SK-MEL-5 (cell line): ENCODE measurements around the gene NSF. TPM values are rescaled to one million over a fixed set of nuclear protein-coding genes. Genes with fewer than 3 reads are reported as not detected.
A peak's percentile ranks its signal among the peaks of the same experiment; 100 is the strongest.
"Not testable (repeated sequence)": the region's sequence is repeated elsewhere in the genome, so short reads cannot be mapped to it uniquely, and the experiment has no call there.

Experiments used
- DNase-seq: peaks from one replicate; pipeline ENCODE4 v3.0.0-alpha.2; 2016; ENCODE audit warnings: low read depth, low spot score
- in situ Hi-C: cut with HindIII; loops from 2 replicates; pipeline ENCODE4 v1.10.0; 2016; ENCODE audit warnings: low sequenced_read_pairs, high pct_unique_total_duplicates, low pct_unique_long_range_greater_than_20kb
- total RNA-seq: library from RNA; depleted of rRNA; stranded (reverse); fragments of >200 nt; shearing (Covaris generic); gene quantifications from 2 replicates; pipeline ENCODE4 v1.2.3, GENCODE V29; 2014

Gene NSF
- total RNA-seq, 1 experiment from 2014 or later = 48.5 TPM

- no peak for DNase-seq
- in situ Hi-C loops = no loop called here
Observed at GRCh38 chr17:46733837-46734475, 143.5 kb downstream of the NSF start.

- in situ Hi-C loops = no loop called here
- no peak for DNase-seq
Observed at GRCh38 chr17:46736100-46736499, 145.6 kb downstream of the NSF start.

GRCh38 chr17:46737326-46737725 lies 146.9 kb downstream of the NSF start:
- DNase-seq = no peak
- in situ Hi-C loops = no loop called here

DNA sequence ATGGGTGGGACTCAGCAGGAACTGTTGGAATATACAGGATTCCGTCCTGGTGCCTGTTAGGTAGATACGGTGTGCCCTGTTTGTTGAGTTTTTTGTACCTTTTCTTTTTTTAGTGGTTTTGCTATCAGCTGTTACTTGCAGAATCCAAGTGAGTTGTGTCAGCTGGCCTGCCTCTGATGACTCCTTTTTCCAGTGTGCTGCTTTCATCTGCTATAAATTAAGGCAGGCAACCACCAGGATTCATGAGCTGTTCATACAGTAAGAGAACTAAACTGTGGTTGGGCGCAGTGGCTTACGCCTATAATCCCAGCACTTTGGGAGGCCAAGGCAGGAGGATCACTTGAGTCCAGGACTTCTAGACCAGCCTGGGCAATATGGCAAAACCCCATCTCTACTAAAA lies 148.1 kb downstream of the NSF start:
- no peak for DNase-seq
- in situ Hi-C loops = no loop called here

DNA sequence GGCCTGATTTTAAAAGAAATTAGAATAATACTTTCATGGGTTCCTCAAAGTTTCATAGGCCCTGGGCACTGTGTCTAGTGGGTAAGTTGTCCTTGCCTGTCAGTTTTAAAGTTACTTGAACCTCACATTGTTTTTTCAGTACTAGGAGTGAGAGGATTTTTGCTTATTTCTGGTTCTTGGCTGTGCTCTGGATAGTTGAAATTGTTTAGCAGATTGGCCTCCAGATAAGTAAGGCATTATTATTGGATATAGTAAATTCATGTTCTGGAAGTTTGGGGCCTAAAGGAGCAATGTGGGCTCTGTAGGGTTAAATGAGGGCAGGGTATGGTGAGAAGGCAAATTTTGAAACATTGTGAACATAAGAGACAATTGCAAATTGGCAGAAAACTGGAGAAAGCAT lies 149.5 kb downstream of the NSF start:
- DNase-seq = no peak
- in situ Hi-C loops = no loop called here

- DNase-seq = no peak
- in situ Hi-C loops = no loop called here
Observed at GRCh38 chr17:46741122-46741730, 150.8 kb downstream of the NSF start.

GRCh38 chr17:46742565-46743270 lies 152.2 kb downstream of the NSF start:
- in situ Hi-C loops = no loop called here
- peak; percentile 4 for DNase-seq

DNA sequence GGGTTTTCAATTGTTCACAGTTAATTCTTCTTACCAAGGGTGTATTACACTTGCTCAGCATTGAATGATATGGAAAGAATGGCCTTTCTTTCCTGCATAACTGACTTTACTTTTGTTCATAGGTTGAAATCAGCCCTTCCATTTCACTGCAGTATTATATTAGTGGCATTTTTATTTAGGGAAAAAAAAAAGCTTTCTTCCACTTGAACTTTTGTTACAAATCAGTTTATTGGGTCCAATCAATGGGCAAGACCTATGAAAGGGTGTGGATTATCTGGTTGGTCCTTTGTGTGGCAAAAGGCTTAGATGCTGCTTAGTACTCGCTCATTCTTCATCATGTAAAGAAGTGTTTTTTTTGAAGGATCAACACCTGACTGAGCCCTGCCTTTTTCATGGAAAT lies 154.0 kb downstream of the NSF start:
- in situ Hi-C loops = no loop called here
- DNase-seq = no peak

DNA sequence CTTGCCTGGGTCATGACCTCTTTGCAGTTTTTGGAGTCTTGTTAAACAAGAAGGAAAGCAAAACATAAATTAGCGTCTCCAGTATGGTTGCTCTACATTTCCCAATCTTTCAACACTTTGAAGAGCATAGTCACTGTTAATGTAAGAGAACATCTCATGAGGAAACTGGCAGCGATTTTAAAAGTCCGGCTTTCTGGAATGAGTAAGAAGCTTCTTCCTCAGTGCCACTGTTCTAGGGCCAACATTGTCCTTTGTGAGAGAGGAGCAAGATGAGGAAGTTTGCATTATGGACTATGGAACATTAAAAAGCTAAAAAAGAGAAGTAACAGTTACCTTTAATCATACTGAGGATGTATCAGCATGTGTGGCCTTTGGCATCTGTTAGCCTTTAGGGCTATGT lies 154.9 kb downstream of the NSF start:
- no peak for DNase-seq
- in situ Hi-C loops = no loop called here

GRCh38 chr17:46751425-46751824 lies 161.0 kb downstream of the NSF start:
- in situ Hi-C loops = no loop called here
- no peak for DNase-seq

GRCh38 chr17:46753776-46754175 lies 163.3 kb downstream of the NSF start:
- no peak for DNase-seq
- in situ Hi-C loops = no loop called here

DNA sequence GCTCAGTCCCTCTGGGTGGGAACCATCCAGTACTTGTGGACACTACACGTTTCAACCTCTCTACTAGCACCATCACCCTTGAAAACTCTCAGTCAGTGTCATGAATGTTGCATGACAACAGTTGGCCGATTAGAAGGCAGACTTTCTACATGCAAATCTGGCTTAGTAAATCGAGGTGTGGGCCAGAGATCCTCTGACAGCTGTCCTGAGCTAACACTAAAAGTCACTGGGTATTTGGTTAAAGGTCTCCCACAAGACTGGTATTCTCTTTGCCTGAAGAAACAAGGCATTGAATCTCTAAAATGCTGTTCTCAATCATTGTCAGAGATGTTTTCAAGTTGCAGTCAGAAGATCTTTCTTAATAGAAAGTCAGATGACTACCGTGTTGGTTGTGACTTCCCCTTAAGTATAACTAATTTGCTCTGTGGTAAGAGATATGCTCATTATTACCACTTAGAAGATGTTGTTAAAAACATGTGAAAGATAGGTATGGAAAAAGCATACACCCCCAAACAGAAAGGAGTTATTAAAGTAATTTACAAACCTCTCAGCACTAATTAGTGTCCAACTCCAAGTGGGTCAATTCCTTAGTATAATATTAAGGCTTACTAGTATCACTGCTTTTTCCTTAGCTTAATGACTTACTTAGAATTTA lies 165.7 kb downstream of the NSF start:
- DNase-seq = peak; percentile 49
- in situ Hi-C loops = no loop called here

DNA sequence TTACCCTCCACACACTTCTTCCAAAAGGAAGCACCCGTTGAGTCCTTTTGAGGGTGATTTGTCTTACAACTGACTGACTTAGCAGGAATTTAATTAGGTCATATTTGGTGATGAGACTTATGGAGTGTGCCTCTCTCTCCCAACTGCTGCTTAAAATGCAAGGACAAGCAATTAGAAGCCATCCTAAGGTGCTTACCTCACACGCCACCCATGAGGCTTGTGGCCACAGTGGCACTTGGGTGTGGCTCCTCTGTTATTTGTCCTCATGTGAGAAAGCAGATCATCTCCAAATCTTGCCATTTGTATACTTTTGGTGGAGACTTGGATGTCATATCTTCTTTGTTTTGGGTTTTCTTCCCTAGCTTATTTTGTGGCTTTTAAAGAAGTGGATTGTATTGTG lies 166.4 kb downstream of the NSF start:
- in situ Hi-C loops = no loop called here
- DNase-seq = no peak

DNA sequence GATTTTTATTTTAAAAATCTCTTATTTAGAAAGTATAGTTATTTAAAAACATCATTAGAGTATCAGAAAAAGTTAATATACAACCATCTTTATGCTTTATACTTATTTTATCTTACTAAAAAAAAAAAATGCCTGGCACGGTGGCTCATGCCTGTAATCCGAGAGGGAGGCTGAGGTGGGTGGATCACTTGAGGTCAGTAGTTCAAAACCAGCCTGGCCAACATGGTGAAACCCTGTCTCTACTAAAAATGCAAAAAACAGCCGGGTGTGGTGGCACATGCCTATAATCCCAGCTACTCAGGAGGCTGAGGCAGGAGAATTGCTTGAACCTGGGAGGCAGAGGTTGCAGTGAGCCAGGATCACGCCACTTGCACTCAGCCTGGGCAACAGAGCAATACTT lies 167.1 kb downstream of the NSF start:
- in situ Hi-C loops, DNase-seq: not testable (repeated sequence)

GRCh38 chr17:46758614-46759013 lies 168.1 kb downstream of the NSF start:
- in situ Hi-C loops = no loop called here
- DNase-seq = no peak

DNA sequence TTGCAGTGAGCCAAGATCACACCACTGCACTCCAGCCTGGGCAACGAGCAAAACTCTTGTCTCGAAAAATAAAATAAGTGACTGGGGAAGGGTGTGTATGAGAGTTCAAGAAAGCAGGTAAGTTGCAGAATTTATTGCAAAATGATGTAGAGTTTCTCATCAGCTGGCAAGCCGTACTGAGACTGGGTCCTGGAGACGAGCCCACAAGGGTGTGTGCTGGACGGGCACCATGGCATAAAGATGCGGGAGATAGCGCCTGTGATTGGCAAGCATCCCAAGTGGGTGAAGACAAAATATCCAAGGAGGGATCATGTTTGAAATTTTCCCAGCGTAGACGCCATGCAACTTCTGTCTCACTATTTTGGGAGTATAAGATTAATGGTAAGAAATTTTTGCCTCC lies 168.7 kb downstream of the NSF start:
- no peak for DNase-seq
- in situ Hi-C loops = no loop called here

GRCh38 chr17:46763416-46763815 lies 172.9 kb downstream of the NSF start:
- DNase-seq = no peak
- in situ Hi-C loops = no loop called here

DNA sequence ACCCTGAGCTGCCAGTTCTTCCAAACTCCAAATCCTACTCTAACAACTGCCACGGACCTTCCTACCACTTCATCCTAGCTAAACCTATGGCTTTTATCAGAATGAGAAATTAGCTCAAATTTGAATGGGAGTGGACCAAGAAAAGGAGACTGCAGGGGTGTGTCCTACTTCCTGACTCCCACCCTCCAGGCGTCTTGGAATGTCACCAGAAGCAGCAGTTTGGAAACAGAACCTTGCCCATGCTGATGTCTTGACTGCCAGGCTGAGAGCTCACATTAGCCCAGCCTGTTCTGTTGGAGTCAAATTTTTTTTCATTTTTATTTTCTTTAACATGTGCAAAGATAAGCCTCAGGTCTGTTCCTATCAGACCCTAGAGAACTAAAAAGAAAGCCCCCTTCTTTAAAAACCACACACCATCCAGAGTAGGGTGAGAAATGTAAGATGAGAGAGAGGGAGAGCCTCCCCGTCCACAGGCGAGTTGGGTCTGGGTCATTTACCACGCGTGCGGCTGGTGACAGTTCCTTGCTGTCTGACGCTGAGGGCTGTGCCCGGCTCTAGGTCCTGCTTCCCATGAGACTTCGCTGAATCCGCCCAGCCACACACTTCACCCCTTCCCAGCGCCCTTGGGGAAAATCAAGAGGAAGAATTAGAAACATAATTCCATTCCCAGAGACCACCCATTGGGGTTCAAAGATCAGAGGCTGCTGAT lies 173.7 kb downstream of the NSF start:
- DNase-seq = no peak
- in situ Hi-C loops = no loop called here
